Hepatocyte (in vitro differentiated cells): ENCODE measurements around the gene IPPK.

ENCODE experiments used
- EZH2phosphoT487 ChIP-seq: fragments of 200-600 bp; sonication (generic); IDR thresholded peaks from one replicate; pipeline ENCODE4 v1.6.1; 2018; ENCODE audit warnings: antibody characterized with exemption, mild to moderate bottlenecking, low read depth, moderate library complexity; ENCODE audit not compliant: unreplicated experiment, severe bottlenecking
- TF ChIP-seq, protein P1 (sequence below): fragments of 200-600 bp; sonication (generic); IDR thresholded peaks from 2 replicates; pipeline ENCODE4 v1.5.1; 2016; ENCODE audit warnings: antibody characterized with exemption, mild to moderate bottlenecking; ENCODE audit not compliant: poor library complexity

DNA sequence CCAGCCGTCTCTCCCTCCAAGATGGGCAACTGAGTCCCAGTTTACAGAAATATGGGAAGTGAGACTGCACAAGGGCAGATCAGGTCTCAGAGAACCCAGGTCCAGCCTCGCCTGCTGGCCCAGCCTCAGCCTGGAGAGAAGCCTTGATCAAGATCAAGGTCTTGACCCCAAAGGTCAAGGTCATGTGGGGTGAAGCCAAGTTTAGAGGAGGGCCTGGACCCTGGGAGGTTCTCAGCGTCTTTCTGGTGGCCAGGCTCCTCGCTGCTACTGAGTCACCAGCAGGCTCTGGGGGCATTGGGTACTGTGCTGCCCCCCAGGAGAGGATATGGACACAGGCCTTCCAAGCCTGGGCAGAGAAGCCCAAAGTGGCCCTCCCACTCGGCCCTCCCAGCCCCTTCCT, 8.8 kb downstream of the IPPK start:
- TF ChIP-seq, protein P1, sequence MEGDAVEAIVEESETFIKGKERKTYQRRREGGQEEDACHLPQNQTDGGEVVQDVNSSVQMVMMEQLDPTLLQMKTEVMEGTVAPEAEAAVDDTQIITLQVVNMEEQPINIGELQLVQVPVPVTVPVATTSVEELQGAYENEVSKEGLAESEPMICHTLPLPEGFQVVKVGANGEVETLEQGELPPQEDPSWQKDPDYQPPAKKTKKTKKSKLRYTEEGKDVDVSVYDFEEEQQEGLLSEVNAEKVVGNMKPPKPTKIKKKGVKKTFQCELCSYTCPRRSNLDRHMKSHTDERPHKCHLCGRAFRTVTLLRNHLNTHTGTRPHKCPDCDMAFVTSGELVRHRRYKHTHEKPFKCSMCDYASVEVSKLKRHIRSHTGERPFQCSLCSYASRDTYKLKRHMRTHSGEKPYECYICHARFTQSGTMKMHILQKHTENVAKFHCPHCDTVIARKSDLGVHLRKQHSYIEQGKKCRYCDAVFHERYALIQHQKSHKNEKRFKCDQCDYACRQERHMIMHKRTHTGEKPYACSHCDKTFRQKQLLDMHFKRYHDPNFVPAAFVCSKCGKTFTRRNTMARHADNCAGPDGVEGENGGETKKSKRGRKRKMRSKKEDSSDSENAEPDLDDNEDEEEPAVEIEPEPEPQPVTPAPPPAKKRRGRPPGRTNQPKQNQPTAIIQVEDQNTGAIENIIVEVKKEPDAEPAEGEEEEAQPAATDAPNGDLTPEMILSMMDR, result no peak
- no peak for TF ChIP-seq EZH2phosphoT487
